Measurements from ENCODE around the gene OLFML1.

- TF ChIP-seq, protein P1, sequence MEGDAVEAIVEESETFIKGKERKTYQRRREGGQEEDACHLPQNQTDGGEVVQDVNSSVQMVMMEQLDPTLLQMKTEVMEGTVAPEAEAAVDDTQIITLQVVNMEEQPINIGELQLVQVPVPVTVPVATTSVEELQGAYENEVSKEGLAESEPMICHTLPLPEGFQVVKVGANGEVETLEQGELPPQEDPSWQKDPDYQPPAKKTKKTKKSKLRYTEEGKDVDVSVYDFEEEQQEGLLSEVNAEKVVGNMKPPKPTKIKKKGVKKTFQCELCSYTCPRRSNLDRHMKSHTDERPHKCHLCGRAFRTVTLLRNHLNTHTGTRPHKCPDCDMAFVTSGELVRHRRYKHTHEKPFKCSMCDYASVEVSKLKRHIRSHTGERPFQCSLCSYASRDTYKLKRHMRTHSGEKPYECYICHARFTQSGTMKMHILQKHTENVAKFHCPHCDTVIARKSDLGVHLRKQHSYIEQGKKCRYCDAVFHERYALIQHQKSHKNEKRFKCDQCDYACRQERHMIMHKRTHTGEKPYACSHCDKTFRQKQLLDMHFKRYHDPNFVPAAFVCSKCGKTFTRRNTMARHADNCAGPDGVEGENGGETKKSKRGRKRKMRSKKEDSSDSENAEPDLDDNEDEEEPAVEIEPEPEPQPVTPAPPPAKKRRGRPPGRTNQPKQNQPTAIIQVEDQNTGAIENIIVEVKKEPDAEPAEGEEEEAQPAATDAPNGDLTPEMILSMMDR (IDR thresholded peaks at IDR 0.05): no peak
- no peak for TF ChIP-seq ZFX (IDR thresholded peaks at IDR 0.05; ENCODE audit: borderline replicate concordance)
Observed at GRCh38 chr11:7509966-7510365, 24.7 kb downstream of the OLFML1 start.
